Osteoblast (primary cell): ENCODE results near the gene CELF2. TPM values are rescaled to one million over a fixed set of nuclear protein-coding genes. Genes with fewer than 3 reads are reported as not detected.

Experiments
- DNase-seq: peaks from one replicate; pipeline ENCODE4 v3.0.0; 2011; ENCODE audit warnings: low spot score, mixed read lengths; ENCODE audit not compliant: insufficient read length; ENCODE audit errors: missing footprints
- H2AFZ ChIP-seq: 2 replicates; pipeline ENCODE4 v1.6.0; 2011; ENCODE audit warnings: mild to moderate bottlenecking, low read length
- H3K27ac ChIP-seq: 2 replicates; pipeline ENCODE4 v1.5.1; 2011; ENCODE audit warnings: mild to moderate bottlenecking, low read depth, low read length, moderate library complexity
- H3K27me3 ChIP-seq: 2 replicates; pipeline ENCODE4 v1.6.0; 2012; ENCODE audit warnings: mild to moderate bottlenecking, control low read depth, inconsistent platforms, low read length, moderate library complexity; ENCODE audit not compliant: insufficient read depth
- H3K36me3 ChIP-seq: 2 replicates; pipeline ENCODE4 v1.5.1; 2011; ENCODE audit warnings: mild to moderate bottlenecking, low read length, control low read depth, moderate library complexity; ENCODE audit not compliant: insufficient read depth
- H3K4me1 ChIP-seq: 2 replicates; pipeline ENCODE4 v1.5.1; 2011; ENCODE audit warnings: mild to moderate bottlenecking, low read length, control low read depth, moderate library complexity; ENCODE audit not compliant: insufficient read depth
- H3K4me2 ChIP-seq: 2 replicates; pipeline ENCODE4 v1.6.0; 2011; ENCODE audit warnings: mild to moderate bottlenecking, low read length; ENCODE audit not compliant: insufficient read depth
- H3K4me3 ChIP-seq: fragments of 200-600 bp; sonication (generic); 3 replicates; pipeline ENCODE4 v1.5.1; 2012; ENCODE audit warnings: mild to moderate bottlenecking, low read length, inconsistent platforms; ENCODE audit not compliant: insufficient read depth
- H3K79me2 ChIP-seq: 2 replicates; pipeline ENCODE4 v1.6.0; 2012; ENCODE audit warnings: mild to moderate bottlenecking, low read length, control low read depth, inconsistent platforms; ENCODE audit not compliant: insufficient read depth
- H3K9me3 ChIP-seq: 2 replicates; pipeline ENCODE4 v1.5.1; 2011; ENCODE audit warnings: low read depth, low read length, control low read depth
- H4K20me1 ChIP-seq: 2 replicates; pipeline ENCODE4 v1.6.0; 2012; ENCODE audit warnings: mild to moderate bottlenecking, low read length, control low read depth; ENCODE audit not compliant: insufficient read depth
- total RNA-seq: library from RNA; depleted of rRNA; stranded (reverse); fragments of >200 nt; gene quantifications from 2 replicates; pipeline ENCODE4 v1.2.3, GENCODE V29; 2012
- TF ChIP-seq, protein P1 (sequence below): IDR thresholded peaks from 2 replicates; pipeline ENCODE4 v1.5.1; 2011; ENCODE audit warnings: mild to moderate bottlenecking, low read depth, low read length, moderate library complexity; ENCODE audit errors: extremely low read depth

CELF2 gene
- total RNA-seq, 1 donor: 7.6 TPM

GRCh38 chr10:11261687-11262493 is 244.2 kb downstream of the CELF2 start:
- no peaks in the 10 kb centered on the region for H3K27me3 ChIP-seq
- H3K4me1 ChIP-seq: no peaks in the 10 kb centered on the region
- no peaks in the 10 kb centered on the region for H4K20me1 ChIP-seq
- no peaks in the 10 kb centered on the region for H3K36me3 ChIP-seq
- H2AFZ ChIP-seq: no peak overlapping the region
- no peak overlapping the region for H3K27ac ChIP-seq
- TF ChIP-seq, protein P1, sequence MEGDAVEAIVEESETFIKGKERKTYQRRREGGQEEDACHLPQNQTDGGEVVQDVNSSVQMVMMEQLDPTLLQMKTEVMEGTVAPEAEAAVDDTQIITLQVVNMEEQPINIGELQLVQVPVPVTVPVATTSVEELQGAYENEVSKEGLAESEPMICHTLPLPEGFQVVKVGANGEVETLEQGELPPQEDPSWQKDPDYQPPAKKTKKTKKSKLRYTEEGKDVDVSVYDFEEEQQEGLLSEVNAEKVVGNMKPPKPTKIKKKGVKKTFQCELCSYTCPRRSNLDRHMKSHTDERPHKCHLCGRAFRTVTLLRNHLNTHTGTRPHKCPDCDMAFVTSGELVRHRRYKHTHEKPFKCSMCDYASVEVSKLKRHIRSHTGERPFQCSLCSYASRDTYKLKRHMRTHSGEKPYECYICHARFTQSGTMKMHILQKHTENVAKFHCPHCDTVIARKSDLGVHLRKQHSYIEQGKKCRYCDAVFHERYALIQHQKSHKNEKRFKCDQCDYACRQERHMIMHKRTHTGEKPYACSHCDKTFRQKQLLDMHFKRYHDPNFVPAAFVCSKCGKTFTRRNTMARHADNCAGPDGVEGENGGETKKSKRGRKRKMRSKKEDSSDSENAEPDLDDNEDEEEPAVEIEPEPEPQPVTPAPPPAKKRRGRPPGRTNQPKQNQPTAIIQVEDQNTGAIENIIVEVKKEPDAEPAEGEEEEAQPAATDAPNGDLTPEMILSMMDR: no peak
- no peak overlapping the region for H3K4me3 ChIP-seq
- no peaks in the 10 kb centered on the region for H3K9me3 ChIP-seq
- no peak overlapping the region for H3K4me2 ChIP-seq
- no peaks in the 10 kb centered on the region for H3K79me2 ChIP-seq
- no peak for DNase-seq

GRCh38 chr10:11262494-11263345 is 245.0 kb downstream of the CELF2 start:
- Histone ChIP-seq H2AFZ (no peak overlapping the region), H3K4me2 (no peak overlapping the region), H3K27ac (no peak overlapping the region), H3K4me1 (no peaks in the 10 kb centered on the region), H3K4me3 (no peak overlapping the region), H3K79me2 (no peaks in the 10 kb centered on the region), H3K9me3 (no peaks in the 10 kb centered on the region), H3K36me3 (no peaks in the 10 kb centered on the region), H3K27me3 (no peaks in the 10 kb centered on the region), H4K20me1 (no peaks in the 10 kb centered on the region)
- no peak for DNase-seq
- TF ChIP-seq, protein P1: no peak

GRCh38 chr10:11263767-11264166 is 246.1 kb downstream of the CELF2 start:
- DNase-seq: no peak
- TF ChIP-seq, protein P1: no peak
- Histone ChIP-seq H3K4me3 (no peak overlapping the region), H3K79me2 (no peaks in the 10 kb centered on the region), H3K27ac (no peak overlapping the region), H3K36me3 (no peaks in the 10 kb centered on the region), H3K27me3 (no peaks in the 10 kb centered on the region), H2AFZ (no peak overlapping the region), H4K20me1 (no peaks in the 10 kb centered on the region), H3K4me2 (no peak overlapping the region), H3K9me3 (no peaks in the 10 kb centered on the region), H3K4me1 (no peaks in the 10 kb centered on the region)
